Activated CD4-positive, alpha-beta T cell treated with anti-CD3 and anti-CD28 coated beads for 36 hours (primary cell): ENCODE measurements around the gene MEG3. TPM values are rescaled to one million over a fixed set of nuclear protein-coding genes. Genes with fewer than 3 reads are reported as not detected.

ENCODE experiments used
- ATAC-seq: fragments of 200-7000 bp; cut with Tn5 transposase; one replicate; pipeline ENCODE4 v1.10.0; 2021; ENCODE audit warnings: mild to moderate bottlenecking, moderate library complexity
- CTCF ChIA-PET: fragments of 350-600 bp; sonication (Branson Sonifier 250); formaldehyde crosslinking; loops from one replicate; lab custom pipeline; 2021; ENCODE audit warnings: antibody characterized with exemption; lab: Charles Lee
- POLR2A ChIA-PET: fragments of 350-600 bp; sonication (Branson Sonifier 250); formaldehyde crosslinking; loops from one replicate; lab custom pipeline; 2021; ENCODE audit warnings: antibody characterized with exemption, inconsistent platforms; lab: Charles Lee
- DNase-seq: peaks from one replicate; pipeline ENCODE4 v3.0.0-alpha.2; 2020
- H3K27ac Mint-ChIP-seq: one replicate; pipeline ENCODE4 v1.8.0; 2021; ENCODE audit warnings: mixed read lengths
- H3K27me3 Mint-ChIP-seq: one replicate; pipeline ENCODE4 v1.8.0; 2021; ENCODE audit warnings: mixed read lengths
- H3K36me3 Mint-ChIP-seq: one replicate; pipeline ENCODE4 v1.8.0; 2021; ENCODE audit warnings: low read depth, mixed read lengths
- H3K4me1 Mint-ChIP-seq: one replicate; pipeline ENCODE4 v1.8.0; 2021; ENCODE audit warnings: mixed read lengths
- H3K4me3 Mint-ChIP-seq: one replicate; pipeline ENCODE4 v1.8.0; 2021; ENCODE audit warnings: mild to moderate bottlenecking, moderate library complexity, mixed read lengths
- H3K9me3 Mint-ChIP-seq: one replicate; pipeline ENCODE4 v1.8.0; 2021; ENCODE audit warnings: low read depth, mixed read lengths
- intact Hi-C, 2 experiments: fragments of 100-400 bp; cut with DNase I in 1 of 2; cut with micrococcal nuclease in 1 of 2; formaldehyde crosslinking; loops; one replicate each; pipeline versions ENCODE4 v1.14.2 to v1.15.1; 2022 to 2024; cut with DNase I, micrococcal nuclease
- total RNA-seq, 2 experiments: library from RNA; stranded (reverse); gene quantifications; one replicate each; pipeline ENCODE4 v1.2.3, GENCODE V29; 2021

The MEG3 gene
- total RNA-seq, 2 experiments from 2014 or later, result not detected

- no peaks in the 10 kb centered on the region for H3K9me3 Mint-ChIP-seq
- peaks cover 5% of the 10 kb centered on the region for H3K27me3 Mint-ChIP-seq
- ChIA-PET CTCF (no interaction called here), POLR2A (no interaction called here)
- no peak overlapping the region for H3K4me3 Mint-ChIP-seq
- H3K4me1 Mint-ChIP-seq, result no peaks in the 10 kb centered on the region
- DNase-seq, result no peak
- intact Hi-C loops, result no loop called here
- no peak overlapping the region for H3K27ac Mint-ChIP-seq
- no peak for ATAC-seq
- no peaks in the 10 kb centered on the region for H3K36me3 Mint-ChIP-seq
Measured at GRCh38 chr14:100882991-100883788, 57.3 kb downstream of the MEG3 start.

GRCh38 chr14:100883789-100884101, 57.8 kb downstream of the MEG3 start:
- no peak overlapping the region for H3K27ac Mint-ChIP-seq
- no peaks in the 10 kb centered on the region for H3K4me1 Mint-ChIP-seq
- H3K4me3 Mint-ChIP-seq, result no peak overlapping the region
- CTCF ChIA-PET, result no interaction called here
- no peaks in the 10 kb centered on the region for H3K36me3 Mint-ChIP-seq
- POLR2A ChIA-PET, result no interaction called here
- peaks cover 5% of the 10 kb centered on the region for H3K27me3 Mint-ChIP-seq
- no peak for DNase-seq
- no peak for ATAC-seq
- H3K9me3 Mint-ChIP-seq, result no peaks in the 10 kb centered on the region
- intact Hi-C loops, result no loop called here

- Mint-ChIP-seq H3K27me3 (peaks cover 7% of the 10 kb centered on the region), H3K27ac (no peak overlapping the region), H3K4me3 (no peak overlapping the region), H3K4me1 (no peaks in the 10 kb centered on the region), H3K36me3 (no peaks in the 10 kb centered on the region), H3K9me3 (no peaks in the 10 kb centered on the region)
- DNase-seq (no peak), ATAC-seq (no peak)
- intact Hi-C loops, result no loop called here
- ChIA-PET POLR2A (no interaction called here), CTCF (no interaction called here)
Measured at GRCh38 chr14:100884456-100884855, 58.5 kb downstream of the MEG3 start.

- Mint-ChIP-seq H3K36me3 (no peaks in the 10 kb centered on the region), H3K27me3 (peaks cover 8% of the 10 kb centered on the region), H3K9me3 (no peaks in the 10 kb centered on the region), H3K4me3 (no peak overlapping the region), H3K4me1 (no peaks in the 10 kb centered on the region), H3K27ac (no peak overlapping the region)
- no peak for ATAC-seq
- ChIA-PET CTCF (no interaction called here), POLR2A (no interaction called here)
- intact Hi-C loops, result no loop called here
- no peak for DNase-seq
Measured at GRCh38 chr14:100885196-100885595, 59.3 kb downstream of the MEG3 start.

- CTCF ChIA-PET, result no interaction called here
Measured at GRCh38 chr14:100885617-100886016, 59.7 kb downstream of the MEG3 start.

GRCh38 chr14:100887728-100888335, 61.9 kb downstream of the MEG3 start:
- no peak for DNase-seq
- Mint-ChIP-seq H3K27ac (no peak overlapping the region), H3K4me3 (no peak overlapping the region), H3K4me1 (no peaks in the 10 kb centered on the region), H3K36me3 (no peaks in the 10 kb centered on the region), H3K9me3 (no peaks in the 10 kb centered on the region), H3K27me3 (peaks cover 5% of the 10 kb centered on the region)
- intact Hi-C loops, result no loop called here
- CTCF ChIA-PET, result no interaction called here
- ATAC-seq, result no peak
- POLR2A ChIA-PET, result no interaction called here

More at GRCh38 chr14:100885617-100886016, 59.7 kb downstream of the MEG3 start:
- DNase-seq (no peak), ATAC-seq (no peak)
- Mint-ChIP-seq H3K9me3 (no peaks in the 10 kb centered on the region), H3K4me1 (no peaks in the 10 kb centered on the region), H3K27me3 (peaks cover 5% of the 10 kb centered on the region), H3K36me3 (no peaks in the 10 kb centered on the region), H3K4me3 (no peak overlapping the region), H3K27ac (no peak overlapping the region)
- intact Hi-C loops, result no loop called here
- POLR2A ChIA-PET, result no interaction called here

GRCh38 chr14:100888789-100889315, 62.9 kb downstream of the MEG3 start:
- DNase-seq (no peak), ATAC-seq (no peak)
- no peak overlapping the region for H3K4me3 Mint-ChIP-seq
- no peaks in the 10 kb centered on the region for H3K9me3 Mint-ChIP-seq
- peaks cover 5% of the 10 kb centered on the region for H3K27me3 Mint-ChIP-seq
- POLR2A ChIA-PET, result no interaction called here
- no peaks in the 10 kb centered on the region for H3K36me3 Mint-ChIP-seq
- CTCF ChIA-PET, result no interaction called here
- intact Hi-C loops, result no loop called here
- H3K4me1 Mint-ChIP-seq, result no peaks in the 10 kb centered on the region
- no peak overlapping the region for H3K27ac Mint-ChIP-seq

- intact Hi-C loops, result no loop called here
- DNase-seq (no peak), ATAC-seq (no peak)
- Mint-ChIP-seq H3K4me1 (no peaks in the 10 kb centered on the region), H3K36me3 (no peaks in the 10 kb centered on the region), H3K27ac (no peak overlapping the region), H3K27me3 (peaks cover 5% of the 10 kb centered on the region), H3K9me3 (no peaks in the 10 kb centered on the region), H3K4me3 (no peak overlapping the region)
- ChIA-PET CTCF (no interaction called here), POLR2A (no interaction called here)
Measured at GRCh38 chr14:100889641-100890040, 63.7 kb downstream of the MEG3 start.

- no peak overlapping the region for H3K27ac Mint-ChIP-seq
- POLR2A ChIA-PET, result no interaction called here
- H3K4me3 Mint-ChIP-seq, result no peak overlapping the region
- DNase-seq, result no peak
- no peaks in the 10 kb centered on the region for H3K36me3 Mint-ChIP-seq
- intact Hi-C loops, result no loop called here
- no peaks in the 10 kb centered on the region for H3K4me1 Mint-ChIP-seq
- CTCF ChIA-PET, result no interaction called here
- H3K9me3 Mint-ChIP-seq, result no peaks in the 10 kb centered on the region
- ATAC-seq, result no peak
- peaks cover 10% of the 10 kb centered on the region for H3K27me3 Mint-ChIP-seq
Measured at GRCh38 chr14:100890061-100890850, 64.3 kb downstream of the MEG3 start.

- intact Hi-C loops, result no loop called here
- CTCF ChIA-PET, result no interaction called here
Measured at GRCh38 chr14:100891051-100891450, 65.1 kb downstream of the MEG3 start.

GRCh38 chr14:100891501-100892445, 65.9 kb downstream of the MEG3 start:
- Mint-ChIP-seq H3K9me3 (no peaks in the 10 kb centered on the region), H3K27me3 (peaks cover 14% of the 10 kb centered on the region), H3K27ac (no peak overlapping the region), H3K36me3 (no peaks in the 10 kb centered on the region), H3K4me1 (no peaks in the 10 kb centered on the region), H3K4me3 (no peak overlapping the region)
- ChIA-PET CTCF (interaction anchor here (0.6 kb wide), 1 partner anchor 1162 kb away, joined by 5 read pairs; no protein-coding TSS in a partner anchor), POLR2A (no interaction called here)
- no peak for DNase-seq
- no peak for ATAC-seq
- intact Hi-C loops, result no loop called here

More at GRCh38 chr14:100891051-100891450, 65.1 kb downstream of the MEG3 start:
- POLR2A ChIA-PET, result no interaction called here
- no peak for ATAC-seq
- H3K27ac Mint-ChIP-seq, result no peak overlapping the region
- no peaks in the 10 kb centered on the region for H3K9me3 Mint-ChIP-seq
- H3K27me3 Mint-ChIP-seq, result peaks cover 11% of the 10 kb centered on the region
- H3K4me3 Mint-ChIP-seq, result no peak overlapping the region
- no peaks in the 10 kb centered on the region for H3K4me1 Mint-ChIP-seq
- no peaks in the 10 kb centered on the region for H3K36me3 Mint-ChIP-seq
- DNase-seq, result no peak
